Glomerular visceral epithelial cell (primary cell): Measurements from ENCODE around the gene B4GALT4.
"Not testable (repeated sequence)": the region's sequence is repeated elsewhere in the genome, so short reads cannot be mapped to it uniquely, and the experiment has no call there.

Source experiments
- DNase-seq: peaks from one replicate; pipeline ENCODE4 v3.0.0-alpha.2; 2016; ENCODE audit errors: extremely low spot score

The B4GALT4 gene

GRCh38 chr3:119205209-119205608 lies 35.5 kb downstream of the B4GALT4 start:
- DNase-seq = no peak

- DNase-seq = peak; percentile 10
Observed at GRCh38 chr3:119195911-119196310, 44.8 kb downstream of the B4GALT4 start.

- DNase-seq = no peak
Observed at GRCh38 chr3:119195151-119195476, 45.6 kb downstream of the B4GALT4 start.

GRCh38 chr3:119194237-119195150 lies 46.2 kb downstream of the B4GALT4 start:
- DNase-seq = no peak

- no peak for DNase-seq
Observed at GRCh38 chr3:119191800-119192199, 48.9 kb downstream of the B4GALT4 start.

GRCh38 chr3:119187266-119187665 lies 53.4 kb downstream of the B4GALT4 start:
- no peak for DNase-seq

GRCh38 chr3:119184796-119185570 lies 55.7 kb downstream of the B4GALT4 start:
- DNase-seq = peak; percentile 40

GRCh38 chr3:119184111-119184510 lies 56.6 kb downstream of the B4GALT4 start:
- DNase-seq = no peak

GRCh38 chr3:119181765-119182164 lies 58.9 kb downstream of the B4GALT4 start:
- DNase-seq = peak; percentile 37

GRCh38 chr3:119177321-119177720 lies 63.4 kb downstream of the B4GALT4 start:
- DNase-seq = no peak

- DNase-seq = no peak
Observed at GRCh38 chr3:119176778-119177177, 63.9 kb downstream of the B4GALT4 start.

GRCh38 chr3:119175872-119176756 lies 64.6 kb downstream of the B4GALT4 start:
- DNase-seq = peak; percentile 29

GRCh38 chr3:119173325-119173724 lies 67.4 kb downstream of the B4GALT4 start, which contains the start of gene UPK1B:
TSS of gene UPK1B (plus strand) at chr3:119173598. CDS start at chr3:119186742, 13,144 bp downstream.
- no peak for DNase-seq

- no peak for DNase-seq
Observed at GRCh38 chr3:119170821-119171220, 69.9 kb downstream of the B4GALT4 start.

- not testable (repeated sequence) for DNase-seq
Observed at GRCh38 chr3:119164745-119165144, 75.9 kb downstream of the B4GALT4 start.
